HCT116 (cell line): ENCODE data around the gene C11orf98. TPM values are rescaled to one million over a fixed set of nuclear protein-coding genes. Genes with fewer than 3 reads are reported as not detected.

ENCODE experiments used
- ATAC-seq: fragments of 200-7000 bp; cut with Tn5 transposase; 2 replicates; pipeline ENCODE4 v1.9.1; 2020; ENCODE audit warnings: mild to moderate bottlenecking, moderate library complexity
- BruUV-seq: library from RNA; stranded (reverse); fragments of 400-500 nt; replicated peaks from 2 replicates; lab custom pipeline; 2021; lab: Mats Ljungman, UMichigan
- CTCF ChIA-PET: fragments of 300-600 bp; sonication (Branson Sonifier 250); formaldehyde crosslinking; loops from one replicate; lab custom pipeline; 2021; ENCODE audit warnings: antibody characterized with exemption; lab: Charles Lee
- POLR2A ChIA-PET: fragments of 300-600, 350-600 bp; sonication (Branson Sonifier 250); formaldehyde crosslinking; loops from one replicate; lab custom pipeline; 2021; ENCODE audit warnings: antibody characterized with exemption; lab: Charles Lee
- RAD21 ChIA-PET, 2 experiments: fragments of 300-600 bp; sonication (Branson Sonifier 250); formaldehyde crosslinking; loops; one replicate each; lab custom pipeline; 2023; ENCODE audit warnings: low total read pairs in 2 of 2; ENCODE audit not compliant: uncharacterized antibody in 2 of 2, unreplicated experiment in 2 of 2, low non-redundant PET in 1 of 2; lab: Charles Lee
- DNase-seq: peaks from one replicate; pipeline ENCODE4 v3.0.0-alpha.2; 2010; ENCODE audit warnings: low read depth, low spot score
- H2AFZ ChIP-seq: fragments of 200-600 bp; shearing (Covaris generic), sonication (generic); 2 replicates; pipeline ENCODE4 v1.6.1; 2017; ENCODE audit warnings: low read depth, mixed run types, mixed read lengths, antibody characterized with exemption, low read length; ENCODE audit not compliant: poor library complexity, severe bottlenecking
- H3K27ac ChIP-seq: 2 replicates; pipeline ENCODE4 v1.5.1; 2012; ENCODE audit warnings: low read depth, low read length
- H3K27me3 ChIP-seq: fragments of 200-600 bp; sonication (generic); 2 replicates; pipeline ENCODE4 v1.6.1; 2016; ENCODE audit warnings: mixed run types, low read length, mixed read lengths; ENCODE audit not compliant: insufficient read depth
- H3K36me3 ChIP-seq, 2 experiments: fragments of 200-500 bp in 1 of 2; fragments of 200-600 bp in 1 of 2; sonication (Bioruptor generic) in 1 of 2; sonication (generic) in 1 of 2; 2 replicates each; pipeline versions ENCODE4 v1.5.1 to v1.6.1; 2014 to 2016; ENCODE audit warnings: low read length in 2 of 2, inconsistent platforms in 1 of 2, mixed read lengths in 1 of 2, mixed run types in 1 of 2; ENCODE audit not compliant: insufficient read depth in 2 of 2, control insufficient read depth in 1 of 2
- H3K4me1 ChIP-seq, 2 experiments: fragments of 200-600 bp in 1 of 2; sonication (generic) in 1 of 2; 2 replicates each; pipeline versions ENCODE4 v1.5.1 to v1.6.1; 2012 to 2017; ENCODE audit warnings: low read length in 2 of 2, inconsistent platforms in 1 of 2, mild to moderate bottlenecking in 1 of 2, mixed read lengths in 1 of 2, mixed run types in 1 of 2, moderate library complexity in 1 of 2; ENCODE audit not compliant: insufficient read depth in 2 of 2, control insufficient read depth in 1 of 2
- H3K4me2 ChIP-seq: fragments of 200-600 bp; sonication (generic); 2 replicates; pipeline ENCODE4 v1.6.1; 2017; ENCODE audit warnings: mixed run types, low read length, mixed read lengths
- H3K4me3 ChIP-seq, 2 experiments: fragments of 200-600 bp in 1 of 2; sonication (generic) in 1 of 2; replicated peaks in 1 of 2; 2 replicates each; pipeline ENCODE4 v1.5.1; 2011 to 2016; ENCODE audit warnings: low read length in 2 of 2, control low read depth in 1 of 2, low read depth in 1 of 2, mild to moderate bottlenecking in 1 of 2, mixed read lengths in 1 of 2, mixed run types in 1 of 2
- H3K79me2 ChIP-seq: fragments of 200-600 bp; sonication (generic); 2 replicates; pipeline ENCODE4 v1.6.1; 2017; ENCODE audit warnings: mild to moderate bottlenecking, mixed run types, low read length, moderate library complexity, mixed read lengths; ENCODE audit not compliant: insufficient read depth
- H3K9ac ChIP-seq: fragments of 200-600 bp; sonication (generic); 2 replicates; pipeline ENCODE4 v1.6.1; 2016; ENCODE audit warnings: low read length, mixed read lengths
- H3K9me2 ChIP-seq: fragments of 200-600 bp; sonication (generic), shearing (Covaris generic); 2 replicates; pipeline ENCODE4 v1.6.1; 2017; ENCODE audit warnings: mixed run types, mild to moderate bottlenecking, moderate library complexity; ENCODE audit not compliant: insufficient read depth
- H3K9me3 ChIP-seq, 2 experiments: fragments of 200-500 bp in 1 of 2; fragments of 200-600 bp in 1 of 2; sonication (Bioruptor generic) in 1 of 2; sonication (generic) in 1 of 2; 2 replicates each; pipeline ENCODE4 v1.6.1; 2014 to 2017; ENCODE audit warnings: low read length in 2 of 2, mixed read lengths in 2 of 2, inconsistent platforms in 1 of 2, low read depth in 1 of 2, mild to moderate bottlenecking in 1 of 2, mixed run types in 1 of 2, moderate library complexity in 1 of 2; ENCODE audit not compliant: control insufficient read depth in 1 of 2, insufficient read depth in 1 of 2
- H4K20me1 ChIP-seq: fragments of 200-600 bp; sonication (generic), shearing (Covaris generic); 2 replicates; pipeline ENCODE4 v1.6.1; 2017; ENCODE audit warnings: mixed run types, mild to moderate bottlenecking, moderate library complexity; ENCODE audit not compliant: insufficient read depth
- CBX3 ChIP-seq: IDR thresholded peaks from 2 replicates; pipeline ENCODE4 v1.6.1; 2012; ENCODE audit warnings: low read depth
- CEBPB ChIP-seq: IDR thresholded peaks from 2 replicates; pipeline ENCODE4 v1.6.1; 2012; ENCODE audit warnings: low read depth
- ELF1 ChIP-seq: IDR thresholded peaks from 2 replicates; pipeline ENCODE4 v1.6.1; 2012; ENCODE audit warnings: low read depth, borderline replicate concordance
- FOSL1 ChIP-seq: IDR thresholded peaks from 2 replicates; pipeline ENCODE4 v1.6.1; 2012; ENCODE audit warnings: low read depth
- JUND ChIP-seq: IDR thresholded peaks from 2 replicates; pipeline ENCODE4 v1.6.1; 2012
- POLR2AphosphoS5 ChIP-seq: IDR thresholded peaks from 2 replicates; pipeline ENCODE4 v1.6.1; 2011; ENCODE audit warnings: mild to moderate bottlenecking, low read depth, low read length, moderate library complexity
- SIN3A ChIP-seq: IDR thresholded peaks from 2 replicates; pipeline ENCODE4 v1.6.1; 2012; ENCODE audit warnings: low read depth
- SP1 ChIP-seq: IDR thresholded peaks from 2 replicates; pipeline ENCODE4 v1.6.1; 2012; ENCODE audit warnings: low read depth
- SRF ChIP-seq: IDR thresholded peaks from 2 replicates; pipeline ENCODE4 v1.6.1; 2012; ENCODE audit warnings: low read depth
- TCF7L2 ChIP-seq: IDR thresholded peaks from 2 replicates; pipeline ENCODE4 v1.7.0; 2011; ENCODE audit warnings: borderline replicate concordance, inconsistent platforms; ENCODE audit not compliant: insufficient read depth, insufficient read length; ENCODE audit errors: extremely low read depth
- ZFX ChIP-seq: fragments of 450-650 bp; IDR thresholded peaks from 2 replicates; pipeline ENCODE4 v1.6.1; 2017
- ZNF274 ChIP-seq: fragments of 200-500 bp; sonication (Bioruptor generic); IDR thresholded peaks from 2 replicates; pipeline ENCODE4 v1.6.1; 2014; ENCODE audit warnings: mild to moderate bottlenecking, low read depth, low read length, inconsistent platforms
- intact Hi-C: fragments of 100-400 bp; cut with micrococcal nuclease; formaldehyde crosslinking; loops from 2 replicates; pipeline ENCODE4 v1.10.0; 2022
- total RNA-seq: library from RNA; stranded (reverse); gene quantifications from one replicate; pipeline ENCODE4 v1.2.1, GENCODE V29; 2021; ENCODE audit not compliant: unreplicated experiment
- TF ChIP-seq, protein P1 (sequence below): IDR thresholded peaks from 2 replicates; pipeline ENCODE4 v1.6.1; 2012
- TF ChIP-seq, protein P2 (sequence below): IDR thresholded peaks from 2 replicates; pipeline ENCODE4 v1.6.1; 2012
- TF ChIP-seq, protein P3 (sequence below): IDR thresholded peaks from 2 replicates; pipeline ENCODE4 v1.6.1; 2011; ENCODE audit warnings: mild to moderate bottlenecking, low read length, moderate library complexity; ENCODE audit not compliant: insufficient replicate concordance; ENCODE audit errors: extremely low read depth
- TF ChIP-seq, protein P4 (sequence below): IDR thresholded peaks from 2 replicates; pipeline ENCODE4 v1.6.1; 2012; ENCODE audit warnings: low read depth

Gene C11orf98
- total RNA-seq, 1 experiment from 2014 or later: 121 TPM

DNA sequence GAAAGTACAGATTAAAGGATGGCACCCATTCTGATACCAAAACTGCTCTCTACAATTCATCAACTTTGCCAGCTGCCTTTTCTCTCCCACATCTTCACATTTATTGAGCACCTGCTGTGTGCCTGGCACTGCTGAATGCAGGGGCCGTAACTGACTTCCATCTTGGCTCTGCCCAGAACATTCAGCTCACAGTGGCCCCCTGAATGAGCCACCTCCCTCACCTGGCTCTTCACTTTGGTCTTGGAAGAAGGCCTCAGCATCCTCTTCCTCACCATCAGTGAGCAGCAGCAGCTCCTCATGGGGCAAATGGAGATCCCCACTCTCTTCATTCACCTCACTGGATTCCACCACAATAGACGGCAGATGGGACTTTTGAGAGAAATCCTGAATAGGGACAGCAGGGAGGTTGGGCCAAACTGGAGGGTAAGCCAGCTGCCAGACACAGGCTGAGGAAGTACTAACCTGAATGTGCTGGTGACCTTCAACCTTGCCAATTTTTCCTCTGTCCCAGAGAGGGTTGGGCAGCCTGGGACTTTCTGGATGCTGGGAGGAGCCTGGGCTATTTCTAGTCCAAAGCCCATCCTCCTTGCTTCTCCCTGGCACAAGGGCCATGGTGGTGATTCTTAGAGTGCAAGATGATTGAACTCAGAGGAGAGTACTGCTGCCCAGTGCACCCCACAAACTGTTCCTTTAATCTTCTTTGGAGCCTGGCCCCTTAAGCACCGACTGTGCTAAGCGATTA lies 4.6 kb upstream of the C11orf98 start:
- ATAC-seq (no peak), DNase-seq (no peak)
- Histone ChIP-seq H3K79me2 (peaks cover 80% of the 10 kb centered on the region), H3K27me3 (no peaks in the 10 kb centered on the region), H3K9me2 (no peaks in the 10 kb centered on the region), H3K4me3 (no peak overlapping the region), H2AFZ (no peak overlapping the region), H3K9ac (peak overlapping the region; percentile 13), H3K9me3 (no peaks in the 10 kb centered on the region), H4K20me1 (no peaks in the 10 kb centered on the region), H3K36me3 (peaks cover 2 to 18% of the 10 kb centered on the region in 2 experiments; a peak in 2 of 4 replicates), H3K4me1 (peaks cover 39 to 68% of the 10 kb centered on the region in 2 experiments), H3K4me2 (peak overlapping the region; percentile 95), H3K27ac (peak overlapping the region; percentile 98)
- RAD21 ChIA-PET: no interaction called here
- no TSS peak for BruUV-seq
- TF ChIP-seq CBX3 (no peak), JUND (no peak), ZNF274 (no peak), ELF1 (no peak), POLR2AphosphoS5 (no peak; the same call in none of the 2 replicates), TCF7L2 (no peak), SP1 (no peak), SIN3A (no peak), FOSL1 (no peak), CEBPB (no peak), SRF (no peak), ZFX (no peak)
- TF ChIP-seq, protein P1, sequence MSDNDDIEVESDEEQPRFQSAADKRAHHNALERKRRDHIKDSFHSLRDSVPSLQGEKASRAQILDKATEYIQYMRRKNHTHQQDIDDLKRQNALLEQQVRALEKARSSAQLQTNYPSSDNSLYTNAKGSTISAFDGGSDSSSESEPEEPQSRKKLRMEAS: no peak
- TF ChIP-seq, protein P2, sequence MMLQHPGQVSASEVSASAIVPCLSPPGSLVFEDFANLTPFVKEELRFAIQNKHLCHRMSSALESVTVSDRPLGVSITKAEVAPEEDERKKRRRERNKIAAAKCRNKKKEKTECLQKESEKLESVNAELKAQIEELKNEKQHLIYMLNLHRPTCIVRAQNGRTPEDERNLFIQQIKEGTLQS: no peak
- TF ChIP-seq, protein P3, sequence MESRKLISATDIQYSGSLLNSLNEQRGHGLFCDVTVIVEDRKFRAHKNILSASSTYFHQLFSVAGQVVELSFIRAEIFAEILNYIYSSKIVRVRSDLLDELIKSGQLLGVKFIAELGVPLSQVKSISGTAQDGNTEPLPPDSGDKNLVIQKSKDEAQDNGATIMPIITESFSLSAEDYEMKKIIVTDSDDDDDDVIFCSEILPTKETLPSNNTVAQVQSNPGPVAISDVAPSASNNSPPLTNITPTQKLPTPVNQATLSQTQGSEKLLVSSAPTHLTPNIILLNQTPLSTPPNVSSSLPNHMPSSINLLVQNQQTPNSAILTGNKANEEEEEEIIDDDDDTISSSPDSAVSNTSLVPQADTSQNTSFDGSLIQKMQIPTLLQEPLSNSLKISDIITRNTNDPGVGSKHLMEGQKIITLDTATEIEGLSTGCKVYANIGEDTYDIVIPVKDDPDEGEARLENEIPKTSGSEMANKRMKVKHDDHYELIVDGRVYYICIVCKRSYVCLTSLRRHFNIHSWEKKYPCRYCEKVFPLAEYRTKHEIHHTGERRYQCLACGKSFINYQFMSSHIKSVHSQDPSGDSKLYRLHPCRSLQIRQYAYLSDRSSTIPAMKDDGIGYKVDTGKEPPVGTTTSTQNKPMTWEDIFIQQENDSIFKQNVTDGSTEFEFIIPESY: no peak
- TF ChIP-seq, protein P4, sequence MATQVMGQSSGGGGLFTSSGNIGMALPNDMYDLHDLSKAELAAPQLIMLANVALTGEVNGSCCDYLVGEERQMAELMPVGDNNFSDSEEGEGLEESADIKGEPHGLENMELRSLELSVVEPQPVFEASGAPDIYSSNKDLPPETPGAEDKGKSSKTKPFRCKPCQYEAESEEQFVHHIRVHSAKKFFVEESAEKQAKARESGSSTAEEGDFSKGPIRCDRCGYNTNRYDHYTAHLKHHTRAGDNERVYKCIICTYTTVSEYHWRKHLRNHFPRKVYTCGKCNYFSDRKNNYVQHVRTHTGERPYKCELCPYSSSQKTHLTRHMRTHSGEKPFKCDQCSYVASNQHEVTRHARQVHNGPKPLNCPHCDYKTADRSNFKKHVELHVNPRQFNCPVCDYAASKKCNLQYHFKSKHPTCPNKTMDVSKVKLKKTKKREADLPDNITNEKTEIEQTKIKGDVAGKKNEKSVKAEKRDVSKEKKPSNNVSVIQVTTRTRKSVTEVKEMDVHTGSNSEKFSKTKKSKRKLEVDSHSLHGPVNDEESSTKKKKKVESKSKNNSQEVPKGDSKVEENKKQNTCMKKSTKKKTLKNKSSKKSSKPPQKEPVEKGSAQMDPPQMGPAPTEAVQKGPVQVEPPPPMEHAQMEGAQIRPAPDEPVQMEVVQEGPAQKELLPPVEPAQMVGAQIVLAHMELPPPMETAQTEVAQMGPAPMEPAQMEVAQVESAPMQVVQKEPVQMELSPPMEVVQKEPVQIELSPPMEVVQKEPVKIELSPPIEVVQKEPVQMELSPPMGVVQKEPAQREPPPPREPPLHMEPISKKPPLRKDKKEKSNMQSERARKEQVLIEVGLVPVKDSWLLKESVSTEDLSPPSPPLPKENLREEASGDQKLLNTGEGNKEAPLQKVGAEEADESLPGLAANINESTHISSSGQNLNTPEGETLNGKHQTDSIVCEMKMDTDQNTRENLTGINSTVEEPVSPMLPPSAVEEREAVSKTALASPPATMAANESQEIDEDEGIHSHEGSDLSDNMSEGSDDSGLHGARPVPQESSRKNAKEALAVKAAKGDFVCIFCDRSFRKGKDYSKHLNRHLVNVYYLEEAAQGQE: no peak
- intact Hi-C loops: loop anchor here (5.0 to 10.0 kb wide), 3 partner anchors 77 to 118 kb away; partner anchors contain the start of genes POLR2G, TMEM179B and TUT1
- CTCF ChIA-PET: interaction anchor here (2.9 kb wide), 1 partner anchor 11 kb away, joined by 16 read pairs; no protein-coding TSS in a partner anchor
- POLR2A ChIA-PET: interaction anchor here (0.7 to 8.9 kb wide), 8 partner anchors 10 to 172 kb away, joined by 3 to 195 read pairs (median 10); partner anchors contain the start of genes GANAB, INTS5, MTA2 and TUT1
